DMS53 treated with DMSO at 0.1 percent for 48 hours (cell line): ENCODE data around the gene OR4K14.
"Not testable (repeated sequence)": the region's sequence is repeated elsewhere in the genome, so short reads cannot be mapped to it uniquely, and the experiment has no call there.

ENCODE experiments used
- DNase-seq: peaks from one replicate; lab custom pipeline; 2025; ENCODE audit not compliant: unreplicated experiment; lab: John Stamatoyannopoulos, UW

Gene OR4K14

GRCh38 chr14:20019257-20019865 lies at the start of gene OR4K14:
OR4K14 (minus strand) TSS chr14:20019307; CDS start chr14:20015193, 4,114 bp downstream.
- no peak for DNase-seq

- no peak for DNase-seq
Measured at GRCh38 chr14:20059745-20060144, 40.6 kb upstream of the OR4K14 start, which contains the start of gene OR4L1. OR4L1 (plus strand) TSS chr14:20060045; CDS start chr14:20060045, 0 bp downstream.

- no peak for DNase-seq
Measured at GRCh38 chr14:20048202-20048601, 29.1 kb upstream of the OR4K14 start.

- no peak for DNase-seq
Measured at GRCh38 chr14:20044243-20044642, 25.1 kb upstream of the OR4K14 start.

- DNase-seq = no peak
Measured at GRCh38 chr14:20035938-20036337, 16.8 kb upstream of the OR4K14 start, which contains the start of gene OR4K13. OR4K13 (minus strand) TSS chr14:20036038; CDS start chr14:20034758, 1,280 bp downstream.

GRCh38 chr14:20035449-20035848 lies 16.3 kb upstream of the OR4K14 start:
- DNase-seq = no peak

- no peak for DNase-seq
Measured at GRCh38 chr14:20031058-20031457, 12.0 kb upstream of the OR4K14 start.

GRCh38 chr14:20008156-20008555 lies 11.0 kb downstream of the OR4K14 start:
- DNase-seq = no peak

- no peak for DNase-seq
Measured at GRCh38 chr14:20002319-20002718, 16.8 kb downstream of the OR4K14 start.

- no peak for DNase-seq
Measured at GRCh38 chr14:20001863-20002262, 17.2 kb downstream of the OR4K14 start, which contains the start of gene OR4Q2. OR4Q2 (plus strand) TSS chr14:20002163.

GRCh38 chr14:19993438-19993837 lies 25.7 kb downstream of the OR4K14 start:
- no peak for DNase-seq

GRCh38 chr14:19975291-19975690 lies 43.8 kb downstream of the OR4K14 start, which contains the start of gene OR4K15:
OR4K15 (plus strand) TSS chr14:19975591; CDS start chr14:19975591, 0 bp downstream.
- DNase-seq = no peak

- DNase-seq = no peak
Measured at GRCh38 chr14:19974844-19975243, 44.3 kb downstream of the OR4K14 start.

GRCh38 chr14:19969735-19970134 lies 49.4 kb downstream of the OR4K14 start:
- not testable (repeated sequence) for DNase-seq
